AG10803 (cell line): ENCODE data around the gene NPM1.
A peak's percentile ranks its signal among the peaks of the same experiment; 100 is the strongest.
"Not testable (repeated sequence)": the region's sequence is repeated elsewhere in the genome, so short reads cannot be mapped to it uniquely, and the experiment has no call there.

ENCODE experiments used
- DNase-seq: peaks from one replicate; pipeline ENCODE4 v3.0.0; 2010; ENCODE audit warnings: low read depth
- H3K4me3 ChIP-seq: 2 replicates; pipeline ENCODE4 v1.5.1; 2011; ENCODE audit warnings: mild to moderate bottlenecking, low read length, control low read depth
- TF ChIP-seq, protein P1 (sequence below): conservative IDR thresholded peaks from 2 replicates; pipeline ENCODE4 v1.5.1; 2011; ENCODE audit warnings: mild to moderate bottlenecking, low read length, control low read depth, inconsistent platforms

Gene NPM1

DNA sequence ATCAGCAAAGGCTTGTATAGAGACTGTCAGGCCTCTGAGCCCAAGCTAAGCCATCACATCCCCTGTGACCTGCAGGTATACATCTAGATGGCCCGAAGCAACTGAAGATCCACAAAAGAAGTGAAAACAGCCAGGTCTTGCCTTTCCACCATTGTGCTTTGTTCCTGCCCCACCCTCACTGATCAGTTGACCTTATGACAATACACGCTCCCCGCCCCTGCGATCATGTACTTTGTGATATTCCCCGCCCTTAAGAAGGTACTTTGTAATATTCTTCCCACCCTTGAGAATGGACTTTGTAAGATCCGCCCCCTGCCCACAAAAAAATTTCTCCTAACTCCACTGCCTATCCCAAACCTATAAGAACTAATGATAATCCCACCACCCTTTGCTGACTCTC is 18.6 kb upstream of the NPM1 start:
- DNase-seq, result no peak
- TF ChIP-seq, protein P1, sequence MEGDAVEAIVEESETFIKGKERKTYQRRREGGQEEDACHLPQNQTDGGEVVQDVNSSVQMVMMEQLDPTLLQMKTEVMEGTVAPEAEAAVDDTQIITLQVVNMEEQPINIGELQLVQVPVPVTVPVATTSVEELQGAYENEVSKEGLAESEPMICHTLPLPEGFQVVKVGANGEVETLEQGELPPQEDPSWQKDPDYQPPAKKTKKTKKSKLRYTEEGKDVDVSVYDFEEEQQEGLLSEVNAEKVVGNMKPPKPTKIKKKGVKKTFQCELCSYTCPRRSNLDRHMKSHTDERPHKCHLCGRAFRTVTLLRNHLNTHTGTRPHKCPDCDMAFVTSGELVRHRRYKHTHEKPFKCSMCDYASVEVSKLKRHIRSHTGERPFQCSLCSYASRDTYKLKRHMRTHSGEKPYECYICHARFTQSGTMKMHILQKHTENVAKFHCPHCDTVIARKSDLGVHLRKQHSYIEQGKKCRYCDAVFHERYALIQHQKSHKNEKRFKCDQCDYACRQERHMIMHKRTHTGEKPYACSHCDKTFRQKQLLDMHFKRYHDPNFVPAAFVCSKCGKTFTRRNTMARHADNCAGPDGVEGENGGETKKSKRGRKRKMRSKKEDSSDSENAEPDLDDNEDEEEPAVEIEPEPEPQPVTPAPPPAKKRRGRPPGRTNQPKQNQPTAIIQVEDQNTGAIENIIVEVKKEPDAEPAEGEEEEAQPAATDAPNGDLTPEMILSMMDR, result no peak
- no peak overlapping the region for H3K4me3 ChIP-seq

DNA sequence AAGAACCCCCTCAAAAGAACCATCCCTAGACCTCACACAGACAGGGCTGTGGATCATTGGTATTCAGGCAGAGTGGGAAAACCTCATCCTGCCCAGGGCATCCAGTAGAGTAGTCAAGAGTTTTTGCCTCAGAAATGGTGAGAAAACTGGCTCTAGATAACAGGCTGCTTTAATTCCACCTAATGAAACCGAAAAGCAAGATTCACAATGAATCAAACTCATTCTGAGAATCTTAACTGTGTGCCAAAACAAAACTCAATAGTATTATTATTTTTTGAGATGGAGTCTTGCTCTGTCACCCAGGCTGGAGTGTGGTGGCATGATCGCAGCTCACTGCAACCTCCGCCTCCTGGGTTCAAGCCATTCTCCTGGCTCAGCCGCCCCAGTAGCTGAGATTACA is 17.8 kb upstream of the NPM1 start:
- TF ChIP-seq, protein P1, result no peak
- no peak for DNase-seq
- H3K4me3 ChIP-seq, result no peak overlapping the region

DNA sequence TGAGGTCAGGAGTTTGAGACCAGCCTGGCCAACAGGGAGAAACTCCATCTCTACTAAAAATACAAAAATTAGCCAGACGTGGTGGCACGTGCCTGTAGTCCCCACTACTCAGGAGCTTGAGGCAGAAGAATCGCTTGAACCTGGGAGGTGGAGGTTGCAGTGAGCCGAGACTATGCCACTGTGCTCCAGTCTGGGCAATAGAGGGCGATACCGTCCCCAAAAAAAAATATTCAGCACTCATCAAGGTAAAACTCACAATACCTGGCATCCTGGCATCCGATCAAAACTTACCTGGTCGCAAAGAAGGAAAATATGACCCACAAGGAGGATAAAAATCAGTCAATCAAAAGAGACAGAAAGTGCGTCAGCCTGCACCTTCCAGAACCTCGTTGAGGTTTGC is 16.8 kb upstream of the NPM1 start:
- not testable (repeated sequence) for H3K4me3 ChIP-seq, DNase-seq

DNA sequence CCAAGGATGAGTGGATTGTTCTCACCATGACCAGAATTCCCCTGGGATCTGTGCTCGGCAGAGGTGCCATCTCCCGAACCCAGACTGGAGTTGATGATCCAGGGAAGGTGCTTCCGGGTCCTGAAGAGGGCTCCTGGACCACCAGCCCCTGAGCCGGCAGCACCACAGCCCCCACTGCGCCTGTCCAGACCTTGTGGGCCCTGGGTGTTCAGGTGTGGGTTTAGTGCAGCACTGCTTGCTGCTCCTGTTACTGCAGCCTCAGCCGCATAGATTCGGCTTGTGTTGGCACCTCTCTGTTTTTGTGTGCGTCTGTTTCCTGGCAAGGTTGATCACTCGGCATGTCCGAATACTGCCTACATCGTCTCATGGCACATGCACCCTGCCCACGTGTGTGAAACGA is 16.3 kb upstream of the NPM1 start:
- no peak overlapping the region for H3K4me3 ChIP-seq
- DNase-seq, result no peak
- TF ChIP-seq, protein P1, result no peak

DNA sequence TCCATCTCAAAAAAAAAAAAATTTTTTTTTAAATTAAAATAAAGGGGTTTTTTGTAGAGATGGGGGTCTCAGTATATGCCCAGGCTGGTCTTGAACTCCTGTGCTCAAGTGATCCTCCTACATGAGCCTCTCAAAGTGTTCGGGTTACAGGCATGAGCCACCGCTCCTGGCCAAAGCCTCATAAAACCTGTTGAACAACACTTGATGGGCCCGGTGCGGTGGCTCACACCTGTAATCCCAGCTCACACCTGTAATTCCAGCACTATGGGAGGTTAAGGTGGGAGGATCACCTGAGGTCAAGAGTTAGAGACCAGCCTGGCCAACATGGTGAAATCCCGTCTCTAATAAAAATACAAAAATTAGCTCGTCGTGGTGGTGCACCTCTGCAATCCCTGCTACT is 7.7 kb upstream of the NPM1 start:
- no peak overlapping the region for H3K4me3 ChIP-seq
- DNase-seq, result no peak
- TF ChIP-seq, protein P1, result no peak

DNA sequence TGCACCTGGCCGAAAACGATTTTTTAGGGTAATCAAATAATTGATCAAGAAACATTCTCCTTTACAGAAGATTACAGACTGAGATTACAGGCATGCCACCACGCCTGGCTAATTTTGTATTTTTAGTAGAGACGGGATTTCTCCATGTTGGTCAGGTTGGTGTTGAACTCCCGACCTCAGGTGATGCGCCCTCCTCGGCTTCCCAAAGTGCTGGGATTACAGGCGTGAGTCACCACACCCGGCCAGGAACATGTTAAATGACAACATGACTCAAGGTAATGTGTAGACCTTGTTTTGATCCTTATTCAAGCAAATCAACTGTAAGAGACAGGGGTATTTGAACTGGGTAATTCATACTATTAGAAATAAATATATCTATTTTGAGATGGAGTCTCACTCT is 3.2 kb upstream of the NPM1 start:
- H3K4me3 ChIP-seq, DNase-seq: not testable (repeated sequence)

DNA sequence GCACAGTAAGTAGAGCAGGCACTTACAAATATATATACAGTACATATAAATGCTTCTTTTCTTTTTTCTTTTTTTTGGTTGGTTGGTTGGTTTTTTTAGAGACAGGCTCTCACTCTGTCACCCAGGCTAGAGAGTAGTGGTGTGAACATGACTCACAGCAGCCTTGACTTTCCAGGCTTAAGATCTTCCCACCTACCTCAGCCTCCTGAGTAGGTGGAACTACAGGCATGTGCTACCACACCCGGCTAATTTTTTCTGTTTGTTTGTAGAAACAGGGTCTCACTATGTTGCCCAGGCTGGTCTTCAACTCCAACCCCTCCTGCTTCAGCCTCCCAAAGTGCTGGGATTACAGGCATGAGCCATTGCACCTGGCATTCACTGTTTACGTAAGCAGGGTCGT is 2.6 kb upstream of the NPM1 start:
- not testable (repeated sequence) for DNase-seq, H3K4me3 ChIP-seq

DNA sequence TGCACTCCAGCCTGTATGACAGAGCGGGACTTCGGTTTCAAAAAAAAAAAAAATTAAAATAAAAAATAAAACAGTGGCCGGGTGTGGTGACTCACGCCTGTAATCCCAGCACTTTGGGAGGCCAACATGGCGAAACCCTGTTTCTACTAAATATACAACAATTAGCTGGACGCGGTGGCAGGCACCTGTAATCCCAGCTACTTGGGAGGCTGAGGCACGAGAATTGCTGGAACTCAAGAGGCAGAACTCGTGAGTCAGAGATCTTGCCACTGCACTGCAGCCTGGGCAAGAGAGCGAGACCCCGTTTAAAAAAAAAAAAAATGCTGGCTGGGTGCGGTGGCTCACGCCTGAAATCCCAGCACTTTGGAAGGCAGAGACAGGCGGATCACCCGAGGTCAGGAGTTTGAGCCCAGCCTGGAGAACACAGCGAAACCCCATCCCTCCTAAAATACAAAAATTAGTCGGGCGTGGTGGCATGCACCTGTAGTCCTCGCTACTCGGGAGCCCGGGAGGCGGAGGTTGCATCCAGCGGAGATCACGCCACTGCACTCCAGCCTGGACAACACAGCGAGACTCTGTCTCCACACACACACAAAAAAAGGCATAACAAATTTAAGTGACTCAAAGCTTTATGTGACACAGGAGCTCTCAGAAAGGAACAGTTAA is 1.5 kb upstream of the NPM1 start:
- TF ChIP-seq, protein P1, result no peak
- no peak overlapping the region for H3K4me3 ChIP-seq
- no peak for DNase-seq

DNA sequence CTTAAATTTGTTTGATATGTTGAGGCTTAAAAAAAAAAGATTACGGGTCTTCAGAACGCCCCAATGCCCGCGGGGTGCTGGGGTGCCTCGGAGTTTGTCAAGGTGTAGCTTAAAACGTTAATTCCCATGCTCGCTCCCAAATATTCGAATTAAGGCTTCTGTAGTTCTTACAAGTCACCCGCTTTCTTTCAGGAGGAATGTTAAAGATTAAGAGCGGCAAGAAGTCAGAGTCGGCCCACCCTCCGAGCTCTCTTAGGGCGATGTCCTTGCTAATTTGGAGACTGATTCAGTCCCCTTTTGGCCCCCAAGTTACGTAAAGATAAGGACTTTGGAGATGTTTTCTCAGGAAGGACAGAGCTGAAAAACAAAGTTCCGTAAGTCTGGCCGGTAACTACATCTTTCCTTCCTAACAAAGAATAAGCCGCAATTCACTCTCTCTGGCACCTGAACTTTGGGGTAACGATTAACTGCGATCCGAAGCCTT is 746 bp upstream of the NPM1 start:
- DNase-seq, result no peak
- TF ChIP-seq, protein P1, result no peak
- peak overlapping the region; percentile 67 for H3K4me3 ChIP-seq
